OCI-LY3 (cell line): ENCODE data around the gene SF3B1.

ENCODE experiments used
- EZH2phosphoT487 ChIP-seq: fragments of 200-600 bp; shearing (Covaris generic); IDR thresholded peaks from 2 replicates; pipeline ENCODE4 v1.6.1; 2018; ENCODE audit warnings: antibody characterized with exemption, mixed run types, low read depth
- TF ChIP-seq, protein P1 (sequence below): fragments of 200-600, 300-600 bp; sonication (generic); IDR thresholded peaks from 2 replicates; pipeline ENCODE4 v1.5.1; 2014; ENCODE audit warnings: antibody characterized with exemption, low read length, low read depth

DNA sequence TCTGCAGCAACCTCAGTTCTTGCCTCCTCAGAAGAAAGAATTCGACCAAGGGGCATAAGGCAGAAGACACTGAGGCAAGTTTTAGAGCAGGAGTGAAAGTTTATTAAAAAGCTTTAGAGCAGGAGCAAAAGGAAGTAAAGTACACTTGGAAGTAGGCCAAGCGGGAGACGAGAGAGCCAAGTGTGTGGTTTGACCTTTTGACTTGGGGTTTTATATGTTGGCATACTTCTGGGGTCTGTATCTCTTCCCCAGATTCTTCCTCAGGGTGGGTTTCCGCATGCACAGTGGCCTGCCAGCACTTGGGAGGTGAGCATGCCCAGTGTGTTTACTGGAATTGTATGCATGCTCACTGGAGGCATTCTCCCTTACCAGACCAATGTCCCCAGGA, 64.9 kb downstream of the SF3B1 start:
- TF ChIP-seq, protein P1, sequence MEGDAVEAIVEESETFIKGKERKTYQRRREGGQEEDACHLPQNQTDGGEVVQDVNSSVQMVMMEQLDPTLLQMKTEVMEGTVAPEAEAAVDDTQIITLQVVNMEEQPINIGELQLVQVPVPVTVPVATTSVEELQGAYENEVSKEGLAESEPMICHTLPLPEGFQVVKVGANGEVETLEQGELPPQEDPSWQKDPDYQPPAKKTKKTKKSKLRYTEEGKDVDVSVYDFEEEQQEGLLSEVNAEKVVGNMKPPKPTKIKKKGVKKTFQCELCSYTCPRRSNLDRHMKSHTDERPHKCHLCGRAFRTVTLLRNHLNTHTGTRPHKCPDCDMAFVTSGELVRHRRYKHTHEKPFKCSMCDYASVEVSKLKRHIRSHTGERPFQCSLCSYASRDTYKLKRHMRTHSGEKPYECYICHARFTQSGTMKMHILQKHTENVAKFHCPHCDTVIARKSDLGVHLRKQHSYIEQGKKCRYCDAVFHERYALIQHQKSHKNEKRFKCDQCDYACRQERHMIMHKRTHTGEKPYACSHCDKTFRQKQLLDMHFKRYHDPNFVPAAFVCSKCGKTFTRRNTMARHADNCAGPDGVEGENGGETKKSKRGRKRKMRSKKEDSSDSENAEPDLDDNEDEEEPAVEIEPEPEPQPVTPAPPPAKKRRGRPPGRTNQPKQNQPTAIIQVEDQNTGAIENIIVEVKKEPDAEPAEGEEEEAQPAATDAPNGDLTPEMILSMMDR = no peak
- no peak for TF ChIP-seq EZH2phosphoT487
